H1 (cell line): ENCODE measurements around the gene AKR7A2. TPM values are rescaled to one million over a fixed set of nuclear protein-coding genes. Genes with fewer than 3 reads are reported as not detected.

Experiments used
- CTCF ChIA-PET: fragments of 300-600 bp; sonication (Branson Sonifier 250); formaldehyde crosslinking; loops from one replicate; lab custom pipeline; 2021; ENCODE audit not compliant: partially characterized antibody; lab: Charles Lee
- POLR2A ChIA-PET: fragments of 300-600 bp; sonication (Branson Sonifier 250); formaldehyde crosslinking; loops from one replicate; lab custom pipeline; 2021; ENCODE audit warnings: inconsistent platforms; ENCODE audit not compliant: partially characterized antibody; lab: Charles Lee
- DNase-seq, 2 experiments: peaks; one replicate each; pipeline versions ENCODE4 v3.0.0 to v3.0.0-alpha.2; 2010 to 2022; ENCODE audit warnings: low spot score in 2 of 2, low read depth in 1 of 2, mixed read lengths in 1 of 2
- FAIRE-seq: peaks from 2 replicates; lab custom pipeline; 2011; peaks lifted over from hg19 to GRCh38; lab: Jason Lieb, UNC
- H2AFZ ChIP-seq: 2 replicates; pipeline ENCODE4 v1.8.1; 2012; ENCODE audit warnings: low read length, inconsistent platforms
- H2AK5ac ChIP-seq: 2 replicates; pipeline ENCODE4 v1.6.1; 2013; ENCODE audit warnings: low read depth, low read length
- H2BK120ac ChIP-seq: replicated peaks from 2 replicates; pipeline ENCODE3; 2013; ENCODE audit warnings: low read depth, low read length, inconsistent platforms
- H2BK12ac ChIP-seq: 2 replicates; pipeline ENCODE4 v1.6.1; 2013; ENCODE audit warnings: low read depth, low read length
- H2BK15ac ChIP-seq: 2 replicates; pipeline ENCODE4 v1.6.1; 2013; ENCODE audit warnings: low read length
- H2BK20ac ChIP-seq: 2 replicates; pipeline ENCODE4 v1.6.1; 2013; ENCODE audit warnings: low read length
- H2BK5ac ChIP-seq: 2 replicates; pipeline ENCODE4 v1.6.1; 2013; ENCODE audit warnings: low read depth, low read length
- H3K14ac ChIP-seq: 2 replicates; pipeline ENCODE4 v1.6.1; 2013; ENCODE audit warnings: inconsistent platforms; ENCODE audit not compliant: insufficient read length
- H3K18ac ChIP-seq: 2 replicates; pipeline ENCODE4 v1.6.1; 2013; ENCODE audit warnings: low read length; ENCODE audit errors: extremely low read depth
- H3K23ac ChIP-seq: 2 replicates; pipeline ENCODE4 v1.6.1; 2013; ENCODE audit warnings: inconsistent platforms; ENCODE audit not compliant: insufficient read length
- H3K23me2 ChIP-seq: 2 replicates; pipeline ENCODE4 v1.6.1; 2013; ENCODE audit warnings: low read depth, low read length
- H3K27ac ChIP-seq: 2 replicates; pipeline ENCODE4 v1.6.1; 2011; ENCODE audit warnings: low read depth, low read length, inconsistent platforms
- H3K27me3 ChIP-seq, 4 experiments: replicated peaks in 1 of 4; 1 replicate in 1 of 4; 2 replicates in 3 of 4; pipeline versions ENCODE4 v1.6.1 to v1.8.1; 2011 to 2013; ENCODE audit warnings: low read length in 3 of 4, mild to moderate bottlenecking in 3 of 4, inconsistent platforms in 2 of 4, mixed read lengths in 2 of 4, moderate library complexity in 1 of 4; ENCODE audit not compliant: control insufficient read depth in 3 of 4, insufficient read depth in 3 of 4; ENCODE audit errors: extremely low read depth in 1 of 4
- H3K36me3 ChIP-seq, 4 experiments: 2 replicates each; pipeline versions ENCODE4 v1.6.1 to v1.8.1; 2011 to 2013; ENCODE audit warnings: mild to moderate bottlenecking in 4 of 4, low read length in 3 of 4, moderate library complexity in 2 of 4, control low read depth in 1 of 4, inconsistent platforms in 1 of 4; ENCODE audit not compliant: insufficient read depth in 4 of 4, control insufficient read depth in 2 of 4
- H3K4ac ChIP-seq: replicated peaks from 2 replicates; pipeline ENCODE3; 2013; ENCODE audit warnings: low read length, low read depth, mixed read lengths, inconsistent platforms; ENCODE audit not compliant: insufficient read length
- H3K4me1 ChIP-seq, 4 experiments: replicated peaks in 1 of 4; 1 replicate in 1 of 4; 2 replicates in 3 of 4; pipeline versions ENCODE4 v1.6.1 to v1.8.1; 2011 to 2013; ENCODE audit warnings: low read length in 3 of 4, inconsistent platforms in 2 of 4, mixed read lengths in 1 of 4; ENCODE audit not compliant: insufficient read depth in 4 of 4, control insufficient read depth in 3 of 4
- H3K4me2 ChIP-seq, 2 experiments: 2 replicates each; pipeline versions ENCODE4 v1.6.1 to v1.8.1; 2011 to 2013; ENCODE audit warnings: low read depth in 2 of 2, low read length in 2 of 2, control low read depth in 1 of 2, inconsistent platforms in 1 of 2, mild to moderate bottlenecking in 1 of 2; ENCODE audit not compliant: insufficient read depth in 1 of 2
- H3K4me3 ChIP-seq, 4 experiments: fragments of 200-600, 300-600 bp in 1 of 4; sonication (generic), shearing (Covaris generic), sonication (Bioruptor Twin) in 1 of 4; 2 replicates each; pipeline versions ENCODE4 v1.5.1 to v1.8.1; 2011 to 2016; ENCODE audit warnings: low read length in 4 of 4, low read depth in 3 of 4, control low read depth in 2 of 4, inconsistent platforms in 2 of 4, mild to moderate bottlenecking in 2 of 4, mixed read lengths in 1 of 4, moderate library complexity in 1 of 4; ENCODE audit not compliant: insufficient read depth in 2 of 4; ENCODE audit errors: extremely low read depth in 1 of 4
- H3K56ac ChIP-seq: replicated peaks from 2 replicates; pipeline ENCODE3; 2013; ENCODE audit warnings: low read depth, mild to moderate bottlenecking, mixed read lengths, low read length, inconsistent platforms; ENCODE audit not compliant: insufficient read length
- H3K79me1 ChIP-seq: 2 replicates; pipeline ENCODE4 v1.6.1; 2013; ENCODE audit warnings: low read depth, low read length, control low read depth
- H3K79me2 ChIP-seq, 2 experiments: 2 replicates each; pipeline versions ENCODE4 v1.6.1 to v1.8.1; 2012 to 2013; ENCODE audit warnings: low read length in 2 of 2, mild to moderate bottlenecking in 2 of 2, inconsistent platforms in 1 of 2; ENCODE audit not compliant: insufficient read depth in 2 of 2, control insufficient read depth in 1 of 2
- H3K9ac ChIP-seq, 4 experiments: replicated peaks in 1 of 4; 1 replicate in 1 of 4; 2 replicates in 3 of 4; pipeline versions ENCODE4 v1.6.1 to v1.8.1; 2011 to 2013; ENCODE audit warnings: low read depth in 3 of 4, low read length in 3 of 4, control low read depth in 2 of 4, mild to moderate bottlenecking in 2 of 4, moderate library complexity in 2 of 4, inconsistent platforms in 1 of 4; ENCODE audit errors: extremely low read depth in 1 of 4
- H3K9me3 ChIP-seq, 2 experiments: 2 replicates each; pipeline versions ENCODE4 v1.6.1 to v1.8.1; 2012 to 2013; ENCODE audit warnings: mild to moderate bottlenecking in 2 of 2, moderate library complexity in 2 of 2, control low read depth in 1 of 2, inconsistent platforms in 1 of 2, low read depth in 1 of 2, low read length in 1 of 2, mixed read lengths in 1 of 2; ENCODE audit not compliant: insufficient read depth in 2 of 2
- H4K20me1 ChIP-seq, 2 experiments: replicated peaks in 1 of 2; 2 replicates each; pipeline versions ENCODE3 to v1.8.1; 2011 to 2013; ENCODE audit warnings: inconsistent platforms in 2 of 2, low read length in 2 of 2, mild to moderate bottlenecking in 1 of 2; ENCODE audit not compliant: insufficient read depth in 2 of 2, control insufficient read depth in 1 of 2
- H4K5ac ChIP-seq: 2 replicates; pipeline ENCODE4 v1.6.1; 2013; ENCODE audit warnings: low read length, low read depth, mixed read lengths, inconsistent platforms; ENCODE audit not compliant: insufficient read length
- H4K8ac ChIP-seq: 2 replicates; pipeline ENCODE4 v1.8.0; 2013; ENCODE audit warnings: mild to moderate bottlenecking, moderate library complexity, low read length, inconsistent platforms; ENCODE audit not compliant: insufficient read depth; ENCODE audit errors: extremely low read depth
- H4K91ac ChIP-seq: replicated peaks from 2 replicates; pipeline ENCODE3; 2013; ENCODE audit warnings: low read length, mixed read lengths, inconsistent platforms; ENCODE audit not compliant: insufficient read length
- ASH2L ChIP-seq: fragments of 200-600, 300-600 bp; sonication (generic); IDR thresholded peaks from one replicate; pipeline ENCODE4 v1.7.1; 2017; ENCODE audit warnings: low read length
- CBX5 ChIP-seq: fragments of 300-800, 300-1000 bp; sonication (generic); IDR thresholded peaks from 2 replicates; pipeline ENCODE4 v1.7.1; 2016; ENCODE audit warnings: antibody characterized with exemption, low read length, low read depth
- CEBPB ChIP-seq: IDR thresholded peaks from 2 replicates; pipeline ENCODE4 v1.6.1; 2012; ENCODE audit warnings: low read depth, low read length
- GTF2F1 ChIP-seq: IDR thresholded peaks from 2 replicates; pipeline ENCODE4 v1.6.1; 2012; ENCODE audit warnings: low read depth, low read length, improper control_type of control experiment, borderline replicate concordance
- HDAC2 ChIP-seq, 2 experiments: fragments of 300-600 bp in 1 of 2; sonication (generic) in 1 of 2; IDR thresholded peaks; 2 replicates each; pipeline ENCODE4 v1.6.1; 2011 to 2012; ENCODE audit warnings: low read depth in 2 of 2, low read length in 2 of 2, mild to moderate bottlenecking in 2 of 2, moderate library complexity in 2 of 2, borderline replicate concordance in 1 of 2, inconsistent platforms in 1 of 2
- JUN ChIP-seq: IDR thresholded peaks from 2 replicates; pipeline ENCODE4 v1.6.1; 2011; ENCODE audit warnings: low read depth, mild to moderate bottlenecking, improper control_type of control experiment, low read length
- SP1 ChIP-seq: IDR thresholded peaks from 2 replicates; pipeline ENCODE4 v1.6.1; 2011; ENCODE audit warnings: low read depth, low read length
- SP2 ChIP-seq: IDR thresholded peaks from 2 replicates; pipeline ENCODE4 v1.6.1; 2012; ENCODE audit warnings: mild to moderate bottlenecking, low read length, inconsistent platforms
- TBP ChIP-seq: IDR thresholded peaks from 2 replicates; pipeline ENCODE4 v1.6.1; 2011; ENCODE audit warnings: low read depth, low read length, improper control_type of control experiment
- ZNF274 ChIP-seq: IDR thresholded peaks from 2 replicates; pipeline ENCODE4 v1.7.0; 2012; ENCODE audit warnings: low read length, borderline replicate concordance; ENCODE audit errors: extremely low read depth
- WGBS, 2 experiments: shearing (Covaris generic) in 1 of 2; methylation state at CpG; one replicate each; pipeline versions ENCODE4 v1.1.6 to v1.1.7; 2013 to 2015; ENCODE audit warnings: low lambda C conversion rate in 2 of 2, mixed read lengths in 2 of 2, inconsistent platforms in 1 of 2, low coverage in 1 of 2, missing lambda C conversion rate in 1 of 2; ENCODE audit not compliant: insufficient replicate concordance in 2 of 2, insufficient coverage in 1 of 2, insufficient read length in 1 of 2; ENCODE audit errors: extremely low coverage in 1 of 2, missing lambda C conversion rate in 1 of 2; 5-methylcytosine and 5-hydroxymethylcytosine counted together
- polyA plus RNA-seq, 7 experiments: library from polyadenylated mRNA; depleted of rRNA in 3 of 7; stranded (reverse) in 5 of 7; unstranded in 2 of 7; fragments of >200 nt in 5 of 7; fragments of 200-250 nt in 2 of 7; gene quantifications; 1 replicate in 5 of 7; 2 replicates in 1 of 7; 4 replicates in 1 of 7; pipeline versions ENCODE4 v1.2.1 to v1.2.3, GENCODE V29; 2011 to 2013; ENCODE audit warnings: missing spikeins in 2 of 7, mixed read lengths in 2 of 7
- total RNA-seq: library from RNA; stranded (reverse); fragmentation: NEBNext Ultra II Directional; extraction: Animal tissue kit (Norgen Biotek cat#: 25700); gene quantifications from 2 replicates; pipeline ENCODE4 v1.2.1, GENCODE V29; 2021
- TF ChIP-seq, protein P1 (sequence below): IDR thresholded peaks from 2 replicates; pipeline ENCODE4 v1.6.1; 2012; ENCODE audit warnings: low read length, inconsistent platforms

AKR7A2 gene
- total and polyA plus RNA-seq, 2 of the 8 experiments (the other 6 are each of a cell fraction or from before 2014, with no cell fraction given): 32.0 to 48.3 TPM

DNA sequence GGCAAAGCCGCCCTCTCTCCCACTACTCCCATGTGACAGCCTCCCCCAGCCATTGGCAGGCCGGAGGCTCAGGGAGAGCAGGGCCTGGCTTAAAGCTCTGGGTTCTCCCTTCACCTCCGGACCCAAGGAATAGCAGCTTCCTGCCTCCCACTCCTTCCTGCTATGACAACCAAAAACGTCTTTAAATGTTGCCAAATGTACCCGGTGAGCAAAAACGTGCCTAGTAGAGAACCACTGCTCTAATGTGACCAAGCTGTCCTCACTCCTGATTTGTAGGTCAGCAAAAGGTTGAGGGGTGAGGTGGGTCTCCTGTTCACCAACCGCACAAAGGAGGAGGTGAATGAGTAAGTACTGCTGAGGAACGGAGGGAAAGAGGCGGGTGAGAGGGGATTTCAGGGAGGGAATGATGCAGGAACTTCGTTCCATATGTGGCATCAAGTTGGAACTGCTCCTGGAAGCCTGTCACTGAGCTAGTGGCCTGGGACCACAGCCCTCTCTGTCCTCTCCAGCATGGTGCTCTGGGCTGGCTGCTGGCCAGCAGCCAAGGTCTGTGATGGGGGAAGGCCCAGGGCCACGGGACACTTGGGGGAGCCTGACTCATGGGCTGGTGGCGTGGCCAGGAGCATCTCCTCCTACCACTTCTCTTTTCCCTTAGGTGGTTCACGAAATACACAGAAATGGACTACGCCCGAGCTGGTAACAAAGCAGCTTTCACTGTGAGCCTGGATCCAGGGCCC is 54.6 kb downstream of the AKR7A2 start:
- POLR2A ChIA-PET: interaction anchor here (0.6 to 1.6 kb wide), 8 partner anchors 10 to 60 kb away, joined by 3 read pairs; no protein-coding TSS in a partner anchor
- TF ChIP-seq TBP (no peak), GTF2F1 (no peak), HDAC2 (IDR thresholded peaks at IDR 0.05; ENCODE audit: borderline replicate concordance in 1 of 2, low read depth in 2 of 2, low read length in 2 of 2) (no peak), ASH2L (no peak), JUN (no peak), CBX5 (no peak), CEBPB (no peak), ZNF274 (no peak), SP1 (no peak), SP2 (no peak)
- TF ChIP-seq, protein P1, sequence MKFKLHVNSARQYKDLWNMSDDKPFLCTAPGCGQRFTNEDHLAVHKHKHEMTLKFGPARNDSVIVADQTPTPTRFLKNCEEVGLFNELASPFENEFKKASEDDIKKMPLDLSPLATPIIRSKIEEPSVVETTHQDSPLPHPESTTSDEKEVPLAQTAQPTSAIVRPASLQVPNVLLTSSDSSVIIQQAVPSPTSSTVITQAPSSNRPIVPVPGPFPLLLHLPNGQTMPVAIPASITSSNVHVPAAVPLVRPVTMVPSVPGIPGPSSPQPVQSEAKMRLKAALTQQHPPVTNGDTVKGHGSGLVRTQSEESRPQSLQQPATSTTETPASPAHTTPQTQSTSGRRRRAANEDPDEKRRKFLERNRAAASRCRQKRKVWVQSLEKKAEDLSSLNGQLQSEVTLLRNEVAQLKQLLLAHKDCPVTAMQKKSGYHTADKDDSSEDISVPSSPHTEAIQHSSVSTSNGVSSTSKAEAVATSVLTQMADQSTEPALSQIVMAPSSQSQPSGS: no peak

More for the DNA sequence above, 54.6 kb downstream of the AKR7A2 start:
- H3K23ac ChIP-seq: no peak overlapping the region
- no peak overlapping the region for H2BK20ac ChIP-seq
- no peak overlapping the region for H4K5ac ChIP-seq
- no peak for FAIRE-seq
- peaks cover 12 to 33% of the 10 kb centered on the region in 2 experiments for H4K20me1 ChIP-seq
- no peak overlapping the region for H2AFZ ChIP-seq
- H3K4me2 ChIP-seq: no peak overlapping the region
- H3K18ac ChIP-seq: no peak overlapping the region
- WGBS, 2 experiments: 81% methylated on average over 15 of the region's 15 CpGs; no CpG with 5 or more reads in 1 of the 2 experiments
- H3K4me1 ChIP-seq: peaks cover 0 to 10% (median 6%) of the 10 kb centered on the region in 4 experiments; a peak in 5 of 7 replicates
- H4K8ac ChIP-seq: no peak overlapping the region
- no peaks in the 10 kb centered on the region for H3K27me3 ChIP-seq
- DNase-seq: no peak
- H3K4ac ChIP-seq: no peak overlapping the region
- H2BK12ac ChIP-seq: no peak overlapping the region
- H2BK15ac ChIP-seq: no peak overlapping the region
- no peak overlapping the region for H2AK5ac ChIP-seq
- H2BK5ac ChIP-seq: no peak overlapping the region
- peaks cover 14% of the 10 kb centered on the region for H3K79me1 ChIP-seq
- no peak overlapping the region for H2BK120ac ChIP-seq
- no peaks in the 10 kb centered on the region; the same call in 1 of the 2 replicates for H3K23me2 ChIP-seq
- H3K27ac ChIP-seq: no peak overlapping the region
- H3K9ac ChIP-seq: no peak overlapping the region
- H3K79me2 ChIP-seq: peaks cover 17 to 38% of the 10 kb centered on the region in 2 experiments
- no peaks in the 10 kb centered on the region for H3K9me3 ChIP-seq
- peaks cover 39 to 59% (median 51%) of the 10 kb centered on the region in 4 experiments for H3K36me3 ChIP-seq
- H4K91ac ChIP-seq: no peak overlapping the region
- CTCF ChIA-PET: interaction anchor here (0.5 to 1.0 kb wide), 6 partner anchors 10 to 183 kb away, joined by 3 to 6 read pairs (median 3); no protein-coding TSS in a partner anchor
- H3K4me3 ChIP-seq: no peak overlapping the region
- no peak overlapping the region for H3K56ac ChIP-seq
- H3K14ac ChIP-seq: no peak overlapping the region
